NCI-H2171 (cell line): ENCODE results near the gene SALL1.

Experiments used
- DNase-seq: peaks from one replicate; lab custom pipeline; 2025; lab: John Stamatoyannopoulos, UW

SALL1 gene

DNA sequence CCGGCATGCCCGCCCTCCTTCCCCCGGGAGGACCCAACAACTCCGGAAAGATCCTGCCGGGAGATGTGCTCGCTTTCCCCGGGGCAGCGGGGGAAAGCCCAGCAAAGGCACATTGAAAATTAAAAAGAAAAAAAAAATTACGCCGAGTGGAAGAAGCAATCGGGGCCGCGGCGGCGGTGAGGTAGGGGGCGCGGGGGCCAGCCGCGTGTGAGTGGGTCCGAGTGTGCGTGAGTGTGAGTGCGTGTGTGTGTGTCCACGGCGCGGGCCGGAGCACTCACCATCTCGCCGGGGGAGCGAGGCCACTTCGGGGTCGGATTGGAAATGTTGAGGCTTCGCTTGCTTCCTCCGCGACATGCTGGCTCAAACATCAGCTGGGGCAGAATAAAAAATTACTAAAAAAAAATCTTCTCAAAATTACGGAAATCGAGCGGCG, at the start of gene SALL1:
TSS of gene SALL1 (minus strand) at position 383 of the 433 bp plus-strand sequence. CDS start at position 354, 29 bp downstream.
- no peak for DNase-seq

DNA sequence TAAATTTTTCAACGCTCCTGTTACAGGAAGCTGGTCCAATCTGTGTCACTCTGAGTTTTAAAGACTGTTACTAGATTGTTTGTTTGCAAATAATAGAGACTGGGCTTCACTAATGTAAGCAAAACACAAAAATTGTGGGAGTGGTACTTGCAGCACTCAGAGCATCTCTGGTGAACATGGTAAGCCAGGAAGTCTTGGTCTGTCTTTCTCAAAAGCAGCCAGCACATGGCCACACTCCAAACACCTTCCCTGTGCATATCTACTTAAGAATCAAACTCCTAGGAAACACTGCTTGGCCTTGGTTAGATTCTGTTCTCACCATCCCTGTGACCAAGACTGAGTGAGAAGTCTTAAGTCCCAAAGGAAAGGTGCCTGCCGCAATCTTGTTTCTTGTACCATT, 49.7 kb upstream of the SALL1 start:
- no peak for DNase-seq

- no peak for DNase-seq
Measured at GRCh38 chr16:51197953-51198748, 47.1 kb upstream of the SALL1 start.

GRCh38 chr16:51193879-51194278, 42.8 kb upstream of the SALL1 start:
- no peak for DNase-seq

DNA sequence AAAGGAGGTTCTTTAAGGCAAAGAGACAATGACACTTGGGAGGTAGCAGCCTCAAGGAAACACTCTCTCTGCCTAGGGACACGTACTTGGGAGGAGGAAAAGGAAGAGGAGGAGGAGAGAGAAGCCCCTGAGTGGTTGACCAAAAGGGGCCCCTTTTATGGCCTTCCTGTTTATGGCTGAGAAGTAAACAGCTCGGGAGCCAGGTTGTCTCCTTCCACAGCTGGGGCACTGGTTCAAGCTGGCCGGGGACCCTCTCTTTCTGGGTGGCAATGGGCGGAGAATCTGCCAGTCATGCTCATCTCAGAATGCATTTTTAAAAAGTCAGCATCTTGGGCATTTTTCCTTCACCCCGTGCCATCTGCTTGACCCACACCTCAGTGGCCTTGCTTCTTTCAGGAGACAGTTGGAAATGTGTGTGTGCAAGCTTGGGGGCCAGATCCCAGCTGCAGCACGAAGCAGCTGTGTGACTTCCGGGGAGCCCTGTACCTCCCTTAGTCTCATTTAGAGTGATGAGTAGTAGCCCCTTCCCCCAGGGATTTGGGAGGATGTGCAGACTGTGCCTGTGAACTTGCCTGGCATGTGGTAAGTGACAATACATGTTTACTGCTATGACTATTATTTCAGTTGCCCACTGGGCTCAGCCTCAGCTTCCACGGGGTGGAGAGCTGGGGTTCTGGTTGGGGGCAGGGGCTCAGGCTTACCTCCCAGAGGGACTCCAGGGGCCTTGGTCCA, 33.8 kb upstream of the SALL1 start:
- no peak for DNase-seq

GRCh38 chr16:51181503-51181811, 30.4 kb upstream of the SALL1 start:
- no peak for DNase-seq

DNA sequence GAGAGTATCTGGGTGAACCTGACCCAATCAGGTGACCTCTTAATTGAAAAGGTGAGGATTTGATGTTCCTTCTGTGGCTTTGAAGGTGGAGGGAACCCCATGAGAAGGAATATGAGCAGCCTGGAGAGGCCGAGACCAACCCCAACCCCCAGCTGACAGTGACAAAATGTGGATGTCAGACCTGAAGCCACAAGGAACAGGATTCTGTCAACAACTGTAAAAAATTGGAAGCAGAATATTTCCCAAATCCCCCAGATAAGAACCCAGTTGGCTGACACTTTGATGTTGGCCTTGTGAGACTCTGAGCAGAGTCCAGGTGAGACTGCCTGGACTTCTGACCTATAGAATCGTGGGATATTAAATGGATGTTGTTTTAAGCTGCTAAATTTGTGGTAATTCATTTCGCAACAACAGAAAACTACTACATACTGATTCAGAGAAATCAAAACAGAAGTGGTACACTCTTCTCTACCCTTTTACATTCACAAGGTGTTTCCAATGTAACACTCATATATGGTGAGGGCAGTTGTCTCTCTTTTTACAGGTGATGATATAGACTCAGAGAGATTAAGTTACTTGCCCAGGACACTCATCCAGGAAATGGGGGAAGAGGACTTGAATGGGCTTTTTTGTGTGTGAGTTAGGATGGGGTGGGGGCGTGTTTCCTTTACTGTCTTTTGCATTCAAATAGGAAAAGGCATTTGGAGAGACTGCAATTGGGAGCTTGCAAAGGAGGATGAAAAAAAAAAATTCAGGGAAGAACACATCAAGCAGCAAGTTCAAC, 29.8 kb upstream of the SALL1 start:
- DNase-seq: no peak

DNA sequence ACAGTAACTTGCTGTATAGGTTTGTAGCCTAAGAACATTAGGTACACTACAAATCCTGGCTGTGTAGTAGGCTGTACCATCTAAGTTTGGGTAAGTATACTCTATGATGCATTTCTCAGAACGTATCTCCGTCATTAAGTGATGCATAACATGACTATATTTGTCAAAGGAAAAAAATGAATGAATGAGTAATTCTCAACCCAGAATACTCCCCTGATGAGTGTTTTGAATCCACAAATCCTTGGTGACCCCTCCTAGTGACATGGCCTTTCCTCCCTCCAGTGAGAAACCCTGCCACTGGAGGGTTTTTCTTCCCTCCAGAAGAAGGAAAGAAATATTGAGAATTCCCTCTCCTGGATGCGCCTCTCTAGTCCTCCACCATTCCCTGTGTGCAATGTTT, 24.0 kb upstream of the SALL1 start:
- DNase-seq: no peak

GRCh38 chr16:51172368-51172767, 21.3 kb upstream of the SALL1 start:
- DNase-seq: no peak

DNA sequence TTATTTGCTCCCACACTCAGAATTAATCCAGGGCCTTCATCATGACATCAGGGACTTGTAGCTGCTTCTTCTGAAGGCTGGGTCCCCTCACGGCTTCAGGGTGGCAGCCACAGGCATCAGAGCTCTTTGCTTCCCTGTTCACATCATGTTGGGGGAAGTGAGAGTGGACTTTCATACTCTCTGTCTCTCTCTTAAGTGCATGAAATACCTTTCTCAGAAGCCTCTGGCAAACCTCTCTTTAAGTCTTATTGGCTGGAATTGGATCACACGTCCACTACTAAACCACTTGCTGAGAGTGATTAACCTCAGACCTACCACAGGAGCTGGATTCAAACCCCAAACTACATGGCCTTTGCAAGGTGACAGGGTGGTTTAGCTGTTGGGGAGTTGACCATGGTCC, 17.7 kb upstream of the SALL1 start:
- DNase-seq: no peak

- no peak for DNase-seq
Measured at GRCh38 chr16:51167170-51167895, 16.3 kb upstream of the SALL1 start.

GRCh38 chr16:51166541-51166940, 15.5 kb upstream of the SALL1 start:
- no peak for DNase-seq

- no peak for DNase-seq
Measured at GRCh38 chr16:51166091-51166490, 15.0 kb upstream of the SALL1 start.

DNA sequence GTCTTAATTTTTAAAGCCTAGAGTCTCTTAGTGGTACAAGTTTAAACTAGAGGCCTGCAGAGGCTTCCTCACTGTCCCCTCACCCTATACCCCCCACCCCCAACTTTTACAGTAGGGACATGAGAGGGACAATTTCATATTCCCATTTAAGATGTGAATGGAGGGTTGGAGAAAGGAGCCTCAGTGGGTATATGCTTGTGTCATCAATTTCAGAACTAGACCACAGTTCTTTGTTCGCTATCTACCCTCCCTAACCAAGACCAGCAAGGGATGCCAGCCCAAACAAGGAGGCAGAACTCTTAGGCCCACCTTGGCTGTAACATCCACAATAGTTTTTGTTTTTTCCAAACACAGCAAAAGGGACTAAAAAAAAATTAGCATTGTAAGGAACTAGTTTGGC, 14.0 kb upstream of the SALL1 start:
- DNase-seq: no peak

DNA sequence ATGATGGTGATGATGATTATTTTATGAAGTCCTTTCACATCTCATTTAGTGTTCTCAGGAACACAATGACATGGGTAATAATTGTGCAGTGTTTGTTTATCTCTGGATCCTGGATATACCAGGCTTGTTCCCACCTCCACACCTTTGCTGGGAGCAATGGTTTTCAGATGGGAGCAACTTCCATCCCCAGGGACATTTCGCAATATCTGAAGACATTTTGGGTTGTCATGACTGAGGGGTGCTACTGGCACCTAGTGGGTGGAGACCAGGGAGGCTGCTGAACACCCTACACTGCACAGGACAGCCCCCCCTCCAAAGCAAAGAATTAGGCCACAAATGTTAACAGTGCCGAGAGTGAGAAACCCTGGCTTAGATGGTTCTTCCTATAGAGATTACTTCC, 13.5 kb upstream of the SALL1 start:
- no peak for DNase-seq

DNA sequence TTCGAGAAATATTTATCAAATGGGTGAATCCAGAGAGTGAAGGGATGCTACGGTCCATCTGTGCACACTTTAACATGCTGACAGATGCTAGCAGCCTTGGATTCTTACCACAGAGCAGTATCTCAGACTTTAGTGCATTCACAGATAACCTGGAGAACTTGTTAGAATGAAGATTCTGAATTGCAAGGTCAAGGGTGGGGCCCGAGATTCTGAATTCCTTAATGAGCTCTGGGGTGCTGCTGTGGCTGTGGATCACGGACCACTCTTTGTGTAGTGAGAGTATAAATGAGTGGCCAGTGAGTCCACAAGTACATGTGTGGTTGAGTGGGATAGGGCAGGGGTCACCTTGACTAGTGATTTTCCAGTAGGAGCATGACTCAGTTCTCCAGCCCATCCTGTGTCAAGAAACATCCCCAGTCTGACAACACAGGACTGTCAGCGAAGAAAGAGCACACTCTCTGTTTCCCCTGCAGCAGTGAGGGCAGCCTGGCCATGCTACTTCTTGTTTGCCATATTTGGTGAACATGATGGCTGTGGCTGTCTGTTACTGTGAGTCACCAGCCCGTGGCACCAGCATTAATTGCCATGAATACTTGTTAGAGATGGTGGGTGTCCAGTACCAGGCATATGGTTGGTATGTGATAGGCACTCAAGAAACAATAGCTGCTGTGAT, 13.0 kb upstream of the SALL1 start:
- DNase-seq: no peak

- DNase-seq: no peak
Measured at GRCh38 chr16:51163366-51163765, 12.3 kb upstream of the SALL1 start.

DNA sequence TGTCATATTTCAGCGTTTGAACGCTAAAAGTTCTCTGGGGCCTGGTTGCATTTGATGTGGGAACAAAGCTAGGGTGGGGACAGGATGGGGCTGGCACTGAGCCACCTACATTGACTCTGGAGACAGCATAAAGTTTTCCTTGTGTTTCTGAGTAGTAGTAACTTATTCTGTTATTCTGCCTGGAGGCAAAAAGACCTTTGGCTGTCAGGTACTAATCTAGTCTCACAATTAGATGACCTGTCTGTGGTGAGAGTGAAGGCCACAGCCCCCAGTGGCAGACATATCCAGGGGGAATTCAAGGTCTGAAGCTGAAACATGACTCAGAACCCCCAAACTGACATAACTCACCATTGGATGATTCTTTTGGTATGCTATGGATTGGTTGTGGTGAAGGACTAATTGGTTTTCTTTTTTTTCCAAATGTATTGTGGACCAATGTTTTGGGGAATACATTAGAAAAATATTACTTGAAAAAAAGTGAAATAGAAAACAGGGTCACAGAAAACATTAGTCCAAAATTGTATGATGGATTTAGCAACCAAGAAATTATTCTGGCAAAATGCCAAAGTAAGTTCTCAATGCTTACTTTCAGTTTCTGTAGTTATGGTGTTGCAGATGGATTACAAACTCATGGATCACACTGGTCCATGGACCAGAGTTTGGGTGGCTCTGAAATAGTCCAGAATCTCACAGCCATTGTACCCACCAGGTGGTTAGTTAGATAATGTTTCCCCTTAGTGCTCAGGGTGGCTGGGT, 10.5 kb upstream of the SALL1 start:
- DNase-seq: no peak

- no peak for DNase-seq
Measured at GRCh38 chr16:51159865-51160264, 8.8 kb upstream of the SALL1 start.

DNA sequence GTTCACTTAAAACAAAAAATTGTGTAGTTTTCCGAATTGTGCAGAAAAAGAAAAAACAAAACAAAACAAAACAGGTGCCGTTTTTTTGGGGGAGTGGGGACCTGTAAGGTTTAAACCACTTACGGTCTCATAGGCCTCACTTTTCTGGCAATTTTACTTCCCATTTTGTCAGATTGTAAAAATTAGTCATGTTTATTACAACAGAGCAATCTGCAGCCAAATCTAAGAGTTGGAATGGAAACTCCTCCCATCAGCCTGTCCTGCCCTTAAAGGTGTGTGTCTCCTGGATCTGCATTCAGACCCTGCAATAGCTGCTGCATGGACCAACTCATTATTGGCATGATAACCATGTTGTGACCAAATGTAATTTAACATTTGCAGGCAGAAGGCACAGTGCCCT, 8.2 kb upstream of the SALL1 start:
- no peak for DNase-seq

DNA sequence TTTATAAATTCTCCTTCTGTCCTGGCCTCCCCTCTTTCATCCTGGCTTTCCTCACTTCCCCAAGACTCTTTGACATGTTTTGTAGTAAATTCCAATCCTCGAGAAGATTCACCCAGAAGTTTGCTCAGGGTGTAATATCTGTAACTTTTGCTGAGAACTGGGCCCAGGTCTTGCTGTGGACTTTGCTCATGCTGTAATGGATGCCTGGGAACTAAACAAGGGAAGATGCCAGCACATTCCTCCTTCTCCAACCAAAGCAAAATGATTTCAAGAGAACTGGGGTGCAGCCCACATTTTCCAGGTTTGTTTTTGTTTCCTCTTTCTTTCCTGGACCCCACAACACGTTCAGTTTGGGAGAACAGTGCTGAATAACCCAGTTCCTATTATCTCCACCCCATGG, 6.6 kb upstream of the SALL1 start:
- DNase-seq: no peak
